Left ventricle myocardium superior (tissue), 1 donor: ENCODE measurements around the gene CDK14. TPM values are rescaled to one million over a fixed set of nuclear protein-coding genes. Genes with fewer than 3 reads are reported as not detected.

ENCODE experiments used
- ATAC-seq: fragments of 200-7000 bp; cut with Tn5 transposase; one replicate; pipeline ENCODE4 v1.9.1; 2020; ENCODE audit warnings: mild to moderate bottlenecking, moderate library complexity
- DNase-seq: peaks from one replicate; pipeline ENCODE4 v3.0.0-alpha.2; 2020
- intact Hi-C: fragments of 100-400 bp; cut with micrococcal nuclease; formaldehyde crosslinking; loops from one replicate; pipeline ENCODE4 v1.11.0; 2022
- total RNA-seq: library from RNA; stranded (reverse); fragmentation: NEBNext Ultra II Directional; extraction: Animal tissue kit (Norgen Biotek cat#: 25700); gene quantifications from one replicate; pipeline ENCODE4 v1.2.1, GENCODE V29; 2021
- donor health status: DM: no; HTN: yes; CAD: no; lungs with severe emphysema.

The CDK14 gene
- total RNA-seq, 1 donor from 2014 or later = 23.9 TPM

DNA sequence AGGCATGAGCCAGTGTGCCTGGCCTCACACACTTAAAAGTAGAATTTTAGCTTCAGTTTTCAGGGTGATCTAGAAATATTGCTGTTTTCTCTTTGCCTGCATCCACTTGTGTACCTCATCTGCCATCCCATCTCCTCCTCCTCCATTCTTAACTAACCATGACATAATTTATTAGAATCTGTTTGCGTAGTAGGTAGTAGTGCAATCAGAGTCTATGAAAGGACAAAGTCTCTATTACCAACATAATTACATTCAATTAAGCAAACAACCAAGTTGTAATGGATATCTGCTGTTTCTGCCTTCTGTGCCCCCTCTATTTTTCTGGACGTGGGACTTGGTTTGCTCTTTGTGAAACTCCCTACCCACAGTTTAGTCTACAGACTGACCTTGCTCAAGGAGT is 72.9 kb downstream of the CDK14 start:
- no peak for DNase-seq
- no peak for ATAC-seq
- intact Hi-C loops = no loop called here

DNA sequence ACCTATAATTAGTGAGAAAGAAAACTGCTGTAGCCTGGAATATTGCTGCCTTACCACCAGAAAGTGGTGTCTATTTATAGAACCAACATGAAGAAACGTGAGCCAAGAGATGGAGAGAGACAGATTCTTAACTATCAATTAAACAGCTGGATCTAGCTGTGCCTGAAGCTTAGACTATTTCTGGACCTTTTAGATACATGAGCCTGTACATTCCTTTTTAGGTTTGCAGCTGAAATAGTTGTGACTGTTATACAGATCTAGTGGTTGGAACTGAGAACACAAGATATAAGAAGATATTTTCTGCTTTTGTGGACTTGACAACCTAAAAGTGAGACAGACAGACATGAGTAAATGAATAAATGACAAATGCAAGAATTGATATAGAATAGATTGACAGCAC is 73.4 kb downstream of the CDK14 start:
- intact Hi-C loops = no loop called here
- no peak for DNase-seq
- ATAC-seq = peak; percentile 42

DNA sequence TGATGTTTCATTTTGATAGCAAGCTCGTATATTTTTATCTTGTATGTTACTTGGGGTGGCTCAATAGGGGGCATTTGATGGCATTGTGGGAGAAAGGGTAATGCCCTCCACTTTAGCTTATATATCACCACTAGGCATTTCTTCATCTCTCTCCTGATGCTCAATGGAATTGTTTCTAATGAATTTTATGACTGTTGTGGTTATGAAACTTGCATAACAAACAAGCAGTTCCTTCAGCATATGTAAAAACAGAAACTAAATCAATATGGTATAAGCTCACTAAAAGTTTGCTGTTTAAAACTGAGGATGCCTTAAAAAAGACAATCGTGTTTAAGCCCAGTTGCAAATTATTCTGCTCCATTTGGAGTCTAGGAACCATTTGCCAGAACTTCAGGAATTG is 75.5 kb downstream of the CDK14 start:
- intact Hi-C loops = no loop called here
- DNase-seq (no peak), ATAC-seq (no peak)

DNA sequence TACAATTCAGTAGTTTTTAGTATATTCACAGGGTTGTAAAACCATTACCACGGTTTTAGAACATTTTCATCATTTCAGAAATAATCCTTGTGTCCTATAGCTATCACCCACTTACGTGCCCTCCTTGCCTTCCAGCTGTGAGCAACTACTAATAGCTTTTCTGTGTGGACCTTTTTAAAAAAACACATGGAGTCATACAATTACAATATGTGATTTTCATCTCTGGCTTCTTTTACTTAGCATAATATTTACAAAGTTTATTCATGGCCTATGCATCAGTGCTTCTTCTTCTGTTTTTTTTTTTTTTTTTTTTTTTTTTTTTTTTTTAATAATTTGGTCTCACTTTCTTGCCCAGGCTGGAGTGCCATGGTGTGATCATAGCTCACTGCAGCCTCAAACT is 76.1 kb downstream of the CDK14 start:
- no peak for DNase-seq
- no peak for ATAC-seq
- intact Hi-C loops = no loop called here

DNA sequence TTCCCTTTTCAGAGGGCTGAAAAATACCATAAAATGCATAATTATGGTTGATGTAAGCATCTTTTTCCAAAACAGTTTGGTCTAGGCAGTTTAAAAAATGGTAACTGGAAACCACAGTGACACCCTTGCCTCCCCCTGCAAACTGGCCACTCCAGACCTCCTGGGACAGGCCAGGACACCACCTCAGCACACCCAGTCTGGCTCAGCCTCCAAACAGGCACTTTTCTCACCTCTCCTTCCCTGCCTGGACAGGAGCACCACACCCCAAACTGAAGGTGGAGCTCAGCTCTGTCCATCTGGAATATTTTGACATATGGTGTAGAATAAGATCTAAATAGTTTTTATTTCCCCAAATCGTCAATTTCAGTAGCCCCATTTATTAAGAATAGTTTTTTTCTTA is 78.5 kb downstream of the CDK14 start:
- DNase-seq (no peak), ATAC-seq (no peak)
- intact Hi-C loops = no loop called here

DNA sequence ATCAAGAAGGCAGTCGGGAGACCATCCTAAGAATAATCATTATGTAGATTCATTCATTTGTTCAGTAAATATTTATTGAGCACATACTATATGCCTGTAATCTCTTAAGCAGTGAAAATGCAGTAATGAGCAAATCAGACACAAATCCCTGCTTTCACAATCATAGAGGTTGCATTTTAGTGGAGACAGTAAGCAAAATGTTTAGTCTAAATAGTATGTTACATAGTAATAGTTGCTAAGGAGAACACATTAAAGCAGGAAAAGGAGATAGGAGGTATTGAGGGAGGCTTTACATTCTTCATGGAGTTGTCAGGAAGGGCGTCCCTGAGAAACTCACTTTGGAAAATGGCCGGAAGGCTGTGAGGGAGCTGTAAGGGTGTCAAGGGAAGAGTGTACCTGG is 79.9 kb downstream of the CDK14 start:
- intact Hi-C loops = no loop called here
- no peak for DNase-seq
- ATAC-seq = no peak

DNA sequence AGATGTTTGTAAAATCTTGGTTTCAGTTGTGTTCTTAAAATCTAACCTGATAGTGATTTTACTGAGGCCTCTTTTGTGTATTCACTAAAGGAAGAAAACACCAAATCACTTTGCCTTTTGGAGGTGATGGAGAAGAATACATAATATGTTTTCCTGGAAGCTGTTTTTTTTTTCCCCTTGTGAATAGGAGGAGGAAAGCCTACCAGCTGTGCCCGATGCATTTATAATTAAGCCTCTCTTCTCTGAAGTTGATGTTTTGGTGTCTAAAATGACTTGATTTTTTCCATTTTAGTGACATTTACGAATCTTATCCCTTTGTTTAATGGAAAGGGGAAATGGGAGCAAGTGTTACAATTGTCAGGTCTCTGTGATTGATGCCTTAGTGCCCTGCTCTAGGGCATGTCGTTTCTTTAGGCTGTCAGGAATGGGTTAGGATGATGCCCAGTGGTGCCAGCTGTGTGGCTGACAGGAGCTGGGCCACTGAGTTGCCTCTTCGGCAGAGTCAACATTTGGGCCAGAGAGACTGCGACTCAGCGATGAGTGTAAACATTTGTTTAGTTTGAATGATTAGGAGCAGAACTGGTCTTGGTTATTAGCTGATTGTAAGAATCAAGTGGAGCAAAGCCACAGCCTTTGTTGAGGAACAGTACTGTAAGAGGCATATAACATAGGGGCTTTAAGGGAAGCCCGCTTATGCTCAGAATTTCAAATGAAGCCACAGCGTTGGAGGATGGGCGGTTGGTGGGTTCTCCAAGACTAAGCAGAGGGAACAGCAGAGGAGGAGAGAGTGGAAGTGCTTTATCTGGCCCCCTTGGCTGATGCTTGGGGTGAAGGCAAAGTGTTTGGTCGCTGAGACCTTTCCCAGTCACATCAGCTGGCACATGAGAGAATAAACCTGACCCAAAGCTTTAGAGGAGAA is 81.6 kb downstream of the CDK14 start:
- ATAC-seq = no peak
- no peak for DNase-seq
- intact Hi-C loops = no loop called here

DNA sequence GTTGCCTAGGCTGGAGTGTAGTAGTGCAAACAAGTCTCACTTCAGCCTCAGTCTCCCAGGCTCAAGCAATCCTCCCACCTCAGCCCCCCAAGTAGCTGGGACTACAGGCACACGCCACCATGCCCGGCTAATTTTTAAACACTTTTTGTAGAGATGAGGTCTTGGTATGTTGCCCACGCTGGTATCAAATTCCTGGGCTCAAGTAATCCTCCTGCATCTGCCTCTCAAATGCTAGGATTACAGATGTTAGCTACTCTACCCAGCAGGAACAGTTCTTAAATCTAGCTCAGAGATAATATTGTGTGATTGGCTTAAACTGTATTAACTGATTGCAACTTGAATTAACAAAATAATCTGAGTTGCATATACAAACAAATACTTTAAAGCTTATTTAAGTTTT is 82.9 kb downstream of the CDK14 start:
- ATAC-seq = no peak
- no peak for DNase-seq
- intact Hi-C loops = no loop called here

DNA sequence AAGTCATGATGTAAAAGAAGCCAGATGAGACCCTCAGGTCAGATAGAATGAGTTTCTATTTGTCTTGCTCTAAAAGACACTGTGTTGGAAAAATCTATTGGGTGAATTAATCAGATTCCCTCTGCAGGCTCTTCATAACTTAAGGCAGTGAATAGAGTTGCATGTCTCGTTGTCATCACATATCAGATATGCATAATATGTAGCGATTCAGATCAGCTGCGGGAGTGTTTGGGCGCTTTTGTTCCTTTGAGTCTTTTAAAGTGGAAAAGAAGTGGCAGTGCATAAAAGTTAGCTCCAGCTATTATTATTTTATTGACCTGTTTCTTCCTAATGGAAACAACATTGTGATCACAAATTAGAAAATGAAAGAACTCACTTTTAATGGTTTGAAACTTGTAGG is 84.4 kb downstream of the CDK14 start:
- DNase-seq (no peak), ATAC-seq (no peak)
- intact Hi-C loops = no loop called here

DNA sequence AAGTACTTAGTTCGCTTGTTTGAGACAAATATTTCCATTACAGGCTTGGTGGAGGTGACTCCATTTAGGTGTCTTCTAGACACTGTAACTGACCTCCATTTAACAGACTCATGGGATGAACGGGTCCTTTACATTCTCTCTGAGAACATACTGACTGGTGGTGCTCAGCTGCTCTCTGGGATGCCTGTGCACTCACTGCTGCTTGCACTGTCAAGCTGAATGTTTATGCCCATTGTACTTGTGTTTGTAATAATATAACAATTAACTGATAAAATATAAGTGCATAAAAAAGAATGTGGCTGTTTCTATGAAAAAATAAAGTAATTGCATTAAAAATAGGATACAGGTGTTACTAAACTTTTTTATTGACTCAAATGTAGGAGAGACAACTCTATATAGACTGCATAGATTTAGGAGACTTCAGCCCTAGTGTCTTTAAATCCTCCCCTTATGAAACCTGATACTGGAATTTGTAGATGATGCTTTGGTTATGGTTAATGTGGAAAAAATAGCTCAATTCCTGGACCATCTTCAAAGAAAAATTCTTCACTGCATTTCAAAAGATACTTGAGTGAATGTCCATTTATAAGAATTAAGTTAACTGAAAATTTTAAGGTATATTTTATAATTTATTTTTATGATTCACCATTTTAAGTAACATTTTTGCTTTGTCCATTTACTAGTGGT is 85.4 kb downstream of the CDK14 start:
- no peak for ATAC-seq
- intact Hi-C loops = no loop called here

DNA sequence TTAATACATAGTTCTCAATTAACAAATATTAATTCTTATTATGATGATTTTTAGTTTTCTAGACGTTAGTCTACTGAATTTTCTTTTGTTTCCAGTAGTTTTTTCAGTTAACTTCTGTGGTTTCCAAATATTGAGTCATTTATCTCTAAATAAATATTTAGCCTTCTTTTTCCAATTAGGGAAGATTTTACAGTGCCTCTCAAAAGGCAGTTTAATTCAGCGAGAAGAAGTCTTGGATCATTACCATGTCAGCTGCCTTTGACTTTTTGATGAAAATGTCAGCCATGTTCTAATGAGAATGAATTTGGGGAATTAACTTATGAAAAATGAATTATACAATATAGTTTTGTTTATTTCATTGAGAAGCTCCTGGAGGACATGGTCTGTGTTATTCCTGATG is 90.0 kb downstream of the CDK14 start:
- intact Hi-C loops = no loop called here
- ATAC-seq = no peak

More for the DNA sequence above, 85.4 kb downstream of the CDK14 start:
- no peak for DNase-seq

DNA sequence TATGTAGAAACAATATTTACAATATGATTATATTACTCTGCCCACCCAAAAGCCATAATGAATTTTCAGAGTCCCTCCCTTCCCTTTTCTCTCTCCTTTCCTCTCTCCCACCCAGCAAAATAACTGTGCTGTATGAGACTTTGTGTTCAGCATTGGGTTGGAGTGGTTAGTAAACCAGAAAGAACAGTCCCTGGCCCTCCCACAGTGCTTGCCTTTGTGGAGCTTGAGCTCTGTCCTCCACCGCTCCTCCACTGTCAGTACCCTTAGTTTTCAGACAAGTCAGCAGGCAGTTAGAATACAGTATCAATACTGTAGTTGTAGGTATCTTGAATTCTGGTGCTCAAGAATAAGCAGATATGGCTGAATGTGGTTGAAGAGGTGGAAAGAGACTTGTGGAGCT is 92.7 kb downstream of the CDK14 start:
- ATAC-seq (peak; percentile 41), DNase-seq (no peak)
- intact Hi-C loops = no loop called here

More for the DNA sequence above, 90.0 kb downstream of the CDK14 start:
- DNase-seq = no peak

DNA sequence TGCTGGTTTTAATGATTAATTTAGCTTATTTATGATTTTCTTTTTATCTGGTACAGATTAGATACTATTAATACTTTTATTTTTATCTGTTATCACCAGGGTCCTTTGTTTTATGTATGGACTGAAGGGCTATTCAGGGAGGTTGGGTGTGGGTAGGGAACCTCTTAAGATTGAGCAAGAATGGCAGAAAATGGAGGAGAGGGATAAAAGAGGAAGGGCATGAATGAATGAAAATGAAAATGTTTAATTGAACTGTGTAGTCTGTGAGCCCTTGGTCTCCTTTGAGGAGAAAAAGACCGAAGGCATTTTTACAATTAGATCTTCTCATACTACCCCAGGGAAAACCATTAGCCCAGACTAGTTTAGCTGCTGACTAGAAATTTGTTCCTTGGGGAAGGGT is 93.1 kb downstream of the CDK14 start:
- no peak for ATAC-seq
- intact Hi-C loops = no loop called here
- no peak for DNase-seq

DNA sequence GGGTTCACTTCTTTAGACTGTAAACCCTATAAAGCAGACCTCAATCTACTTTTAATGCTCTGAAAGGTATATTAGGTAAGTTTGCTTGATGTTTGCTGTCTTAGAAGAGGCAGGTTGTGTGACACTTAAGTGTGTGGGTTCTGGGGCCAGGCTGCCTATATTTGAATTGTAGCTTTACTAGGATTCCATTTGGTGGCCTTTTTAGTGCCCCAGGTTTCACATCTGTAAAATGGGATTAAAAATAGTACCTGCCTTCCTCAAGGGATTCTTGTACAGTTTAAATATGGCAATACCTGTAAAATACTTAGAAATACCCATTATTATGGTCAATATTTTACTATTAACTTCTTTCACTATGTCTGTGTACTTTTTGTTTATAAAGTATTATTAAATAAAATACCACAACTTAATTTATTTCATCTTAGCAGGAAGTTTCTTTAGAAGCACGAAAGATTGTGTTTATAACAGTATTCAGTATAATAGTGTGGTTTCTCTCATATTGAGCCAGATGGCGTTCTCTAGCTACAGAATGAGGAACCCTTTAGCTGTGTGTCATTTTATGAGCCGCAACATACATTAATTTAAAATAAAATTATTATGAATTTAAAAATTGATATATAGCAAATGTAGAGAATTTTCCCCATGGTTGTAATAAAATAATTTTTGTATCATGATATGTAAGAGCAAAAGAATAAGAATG is 94.2 kb downstream of the CDK14 start:
- intact Hi-C loops = no loop called here
- DNase-seq (no peak), ATAC-seq (no peak)

DNA sequence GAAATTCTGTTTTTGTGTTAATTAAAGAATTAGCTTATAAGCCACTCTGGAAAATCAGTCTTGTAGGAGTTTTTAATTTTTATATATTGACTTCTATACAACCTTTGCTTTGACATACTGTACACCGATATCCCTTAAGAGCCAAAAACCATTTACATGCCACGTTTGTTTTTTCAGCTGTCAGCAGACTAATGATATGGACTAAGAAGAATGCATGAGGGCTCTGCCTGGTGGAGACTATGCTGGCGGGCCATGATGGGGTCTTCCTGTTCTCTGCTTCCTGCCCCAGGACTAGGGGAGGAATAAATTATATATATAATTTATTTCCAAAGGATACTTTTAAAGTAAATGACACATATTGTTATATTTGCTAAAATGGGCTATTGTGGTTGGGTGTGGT is 96.3 kb downstream of the CDK14 start:
- ATAC-seq = no peak
- no peak for DNase-seq
- intact Hi-C loops = no loop called here

DNA sequence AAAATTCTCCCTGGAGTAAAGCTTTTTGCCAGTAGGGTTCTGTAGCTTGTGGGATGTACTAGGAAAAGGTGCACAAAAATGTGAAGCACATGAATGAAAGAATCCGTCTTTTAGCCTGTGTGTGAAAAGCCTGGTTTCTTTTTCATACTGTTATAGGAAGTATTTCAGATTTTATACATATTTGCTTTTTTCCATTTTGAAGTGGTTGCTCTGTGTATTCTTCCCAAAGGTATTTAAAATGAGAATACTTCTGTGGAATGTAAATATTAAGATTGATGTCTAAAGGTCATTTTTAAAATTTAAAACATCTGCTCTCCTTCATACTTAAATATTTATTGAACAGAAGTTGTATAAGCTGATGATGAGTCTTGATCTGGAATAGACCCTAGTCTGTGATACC is 96.8 kb downstream of the CDK14 start:
- intact Hi-C loops = no loop called here
- ATAC-seq = no peak

DNA sequence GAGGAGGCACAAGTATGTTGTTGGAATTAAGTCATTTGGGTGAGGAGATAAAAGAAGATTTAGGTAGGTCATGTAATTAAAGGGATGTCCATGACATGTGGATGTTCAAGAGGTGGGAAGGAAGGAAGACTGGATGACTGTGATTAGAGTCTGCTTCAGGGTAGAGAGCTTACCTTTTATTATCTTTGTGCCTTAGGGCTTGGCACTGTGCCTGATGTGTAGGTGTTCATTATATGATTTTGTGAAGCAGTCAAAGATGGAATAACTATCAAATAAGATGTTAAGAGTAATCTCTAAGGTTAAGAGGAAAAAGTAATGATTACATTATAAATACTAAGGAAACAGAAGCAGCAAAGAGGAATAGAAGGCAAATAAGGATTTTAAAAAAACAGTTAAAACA is 97.8 kb downstream of the CDK14 start:
- ATAC-seq (no peak), DNase-seq (no peak)
- intact Hi-C loops = no loop called here

More for the DNA sequence above, 96.8 kb downstream of the CDK14 start:
- DNase-seq = no peak

DNA sequence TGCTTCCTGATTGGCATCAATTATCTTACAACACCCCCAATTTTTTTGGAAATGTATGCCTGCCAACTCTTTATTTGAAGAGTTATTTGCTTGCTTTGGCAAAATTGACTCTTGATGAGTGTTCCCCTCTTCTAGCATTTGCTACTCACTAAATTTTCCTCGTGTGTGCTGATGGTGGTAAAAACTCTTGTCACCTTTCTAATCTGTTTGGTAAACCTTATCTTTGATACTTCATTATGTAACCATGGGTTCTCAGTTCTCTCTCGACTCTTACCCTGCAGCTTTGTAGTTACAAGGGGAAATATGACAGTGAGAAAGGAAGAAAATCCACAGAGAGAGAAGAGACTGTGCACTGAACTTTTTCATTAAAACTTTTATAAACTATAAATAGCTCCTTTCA is 102.5 kb downstream of the CDK14 start:
- ATAC-seq (no peak), DNase-seq (no peak)
- intact Hi-C loops = no loop called here

DNA sequence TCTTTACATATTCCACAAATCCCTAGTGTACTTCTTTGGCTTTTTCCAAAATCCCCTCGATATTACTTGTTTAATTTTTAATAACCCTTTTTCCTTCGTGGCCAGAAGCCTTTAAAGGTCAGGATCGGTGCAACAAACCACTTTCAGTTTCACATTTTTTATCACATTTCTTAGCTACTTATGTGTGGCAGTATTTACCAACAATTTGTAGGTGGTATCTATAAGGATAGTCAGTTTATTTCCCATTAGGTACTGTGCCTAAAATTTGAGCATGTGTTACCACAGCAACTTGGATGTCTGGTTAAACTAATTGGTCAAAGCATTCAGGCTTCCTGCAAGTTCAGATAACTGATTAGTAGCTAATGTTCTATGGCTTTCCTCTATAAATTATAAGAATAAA is 104.9 kb downstream of the CDK14 start:
- no peak for DNase-seq
- intact Hi-C loops = no loop called here
- ATAC-seq = no peak

DNA sequence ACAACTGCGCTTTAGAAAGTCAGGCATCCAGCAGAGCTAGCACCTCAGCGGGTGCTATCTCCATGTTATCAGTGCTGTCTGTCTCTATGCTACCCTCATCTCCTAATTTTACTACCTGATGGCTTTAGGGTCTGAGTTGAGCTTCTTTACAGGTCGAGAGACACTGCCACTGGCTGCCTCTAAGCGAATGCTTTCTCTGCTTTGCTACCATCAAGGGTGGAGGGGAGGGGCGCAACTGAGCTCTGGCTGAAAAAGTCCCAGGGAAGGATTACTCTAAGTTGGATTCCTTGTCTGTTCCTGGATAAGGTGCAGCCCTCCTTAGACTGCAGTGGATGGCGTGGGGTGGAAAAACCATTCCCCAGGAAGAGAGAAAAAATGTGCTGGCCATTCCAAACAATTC is 105.7 kb downstream of the CDK14 start:
- peak; percentile 46 for ATAC-seq
- intact Hi-C loops = no loop called here
- DNase-seq = no peak
